ENCODE measurements around the gene GOPC. TPM values are rescaled to one million over a fixed set of nuclear protein-coding genes. Genes with fewer than 3 reads are reported as not detected.
A peak's percentile ranks its signal among the peaks of the same experiment; 100 is the strongest.

The GOPC gene
- total and polyA plus RNA-seq, 5 experiments from 2014 or later: 11.8 to 35.0 (median 14.2) TPM

DNA sequence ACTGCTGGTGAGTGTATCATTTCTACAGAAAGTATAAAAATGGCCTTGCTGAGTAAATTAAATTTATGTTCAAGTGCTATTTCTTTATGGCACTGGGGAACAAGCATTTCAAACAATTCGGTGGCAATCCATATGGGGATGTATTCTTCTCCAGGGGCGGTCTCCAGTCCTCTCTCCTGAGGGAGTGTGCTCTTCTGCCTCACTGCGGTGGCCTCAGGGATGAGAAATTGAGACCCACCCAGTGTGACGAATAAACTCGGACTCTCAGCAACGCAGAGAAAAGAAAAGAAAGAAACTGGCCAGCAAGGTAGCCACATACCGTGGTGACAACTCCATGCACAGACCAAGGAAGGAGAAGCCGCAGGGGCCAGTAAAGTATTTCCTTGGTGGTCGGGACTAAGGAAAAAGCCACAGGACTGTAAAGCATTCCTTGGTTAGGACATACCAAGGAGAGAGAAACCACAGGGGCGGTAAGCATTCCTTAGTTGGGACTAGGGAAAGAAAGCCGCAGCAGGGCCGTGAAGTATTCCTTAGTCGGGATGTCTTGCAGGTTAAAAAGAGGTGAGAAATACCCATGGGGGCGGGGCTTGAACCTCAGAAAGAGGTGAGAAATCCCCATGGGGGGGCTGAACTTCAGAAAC lies 13.6 kb upstream of the GOPC start:
- Mint-ChIP-seq H3K4me3 (peak overlapping the region in 3 of 10 donors; percentile 22 to 46 (median 36)), H3K27ac (peak overlapping the region in 4 of 10 donors; percentile 14 to 79 (median 74)), H3K9me3 (peaks cover 0 to 4% (median 0%) of the 10 kb centered on the region in 9 donors), H3K4me1 (peaks cover 17 to 34% (median 27%) of the 10 kb centered on the region in 4 donors), H3K27me3 (peaks cover 3 to 23% (median 11%) of the 10 kb centered on the region in 5 donors), H3K36me3 (no peaks in the 10 kb centered on the region)
- POLR2A ChIA-PET: no interaction called here
- no peak for DNase-seq
- no peak for ATAC-seq

DNA sequence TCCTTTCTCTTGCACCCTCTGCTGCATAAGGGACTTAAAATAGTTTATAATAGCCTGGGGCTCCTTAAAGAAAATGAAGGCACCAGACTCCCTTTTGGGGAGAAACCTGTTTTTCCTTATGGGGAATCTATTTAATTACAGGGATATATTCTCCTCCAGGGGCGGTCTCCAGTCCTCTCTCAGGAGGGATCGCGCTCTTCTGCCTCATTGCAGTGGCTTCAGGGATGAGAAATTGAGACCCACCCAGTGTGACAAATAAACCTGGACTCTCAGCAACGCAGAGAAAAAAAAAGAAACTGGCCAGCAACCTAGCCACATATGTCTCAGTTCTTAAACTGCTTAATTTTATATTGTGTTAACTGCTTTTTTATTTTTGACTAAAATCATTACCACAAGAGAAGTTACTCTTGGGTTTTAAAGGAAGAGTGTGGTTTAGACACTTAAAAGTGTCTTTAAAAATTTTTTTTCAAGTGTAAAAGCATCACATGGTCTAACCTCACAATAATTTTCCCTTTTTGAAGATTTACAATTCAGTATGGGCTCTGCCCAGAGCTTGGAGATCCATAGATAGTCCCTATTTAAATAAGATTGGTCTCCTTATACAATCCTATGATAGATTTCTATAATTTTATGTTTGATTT lies 11.7 kb upstream of the GOPC start:
- ATAC-seq (peak; percentile 80 to 89), DNase-seq (peak in 3 of 10 donors; percentile 42 to 54 (median 46))
- H3K27me3 Mint-ChIP-seq: peaks cover 7 to 33% (median 19%) of the 10 kb centered on the region in 5 donors
- H3K4me3 Mint-ChIP-seq: peak overlapping the region; percentile 18 to 84 (median 52)
- no peak overlapping the region for H3K27ac Mint-ChIP-seq
- POLR2A ChIA-PET: no interaction called here
- H3K9me3 Mint-ChIP-seq: peaks cover 0 to 4% (median 0%) of the 10 kb centered on the region in 9 donors
- H3K36me3 Mint-ChIP-seq: no peaks in the 10 kb centered on the region
- H3K4me1 Mint-ChIP-seq: peaks cover 17 to 34% (median 27%) of the 10 kb centered on the region in 4 donors

DNA sequence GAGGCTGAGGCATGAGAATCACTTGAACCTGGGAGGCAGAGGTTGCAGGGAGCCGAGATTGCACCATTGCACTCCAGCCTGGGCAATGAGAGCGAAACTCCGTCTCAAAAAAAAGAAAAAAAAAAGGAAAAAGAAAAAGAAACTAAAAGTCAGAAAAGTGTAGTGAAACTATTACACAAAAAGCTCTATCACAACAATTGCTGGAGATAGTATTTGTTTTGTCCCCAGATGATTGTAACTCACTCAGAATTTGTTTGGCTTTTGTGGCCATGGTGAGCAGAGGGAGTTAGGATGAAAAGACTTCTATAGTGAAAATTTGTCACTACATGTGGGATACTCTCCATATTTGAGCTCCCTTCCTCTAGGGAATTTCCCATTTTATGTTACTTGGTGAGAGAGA lies 5.2 kb upstream of the GOPC start:
- H3K4me1 Mint-ChIP-seq: peaks cover 7 to 14% (median 11%) of the 10 kb centered on the region in 4 donors
- DNase-seq: no peak
- ATAC-seq: no peak
- POLR2A ChIA-PET: no interaction called here
- no peak overlapping the region for H3K27ac Mint-ChIP-seq
- no peaks in the 10 kb centered on the region for H3K36me3 Mint-ChIP-seq
- H3K27me3 Mint-ChIP-seq: peaks cover 7 to 25% (median 9%) of the 10 kb centered on the region in 5 donors
- no peak overlapping the region for H3K4me3 Mint-ChIP-seq
- H3K9me3 Mint-ChIP-seq: no peaks in the 10 kb centered on the region

DNA sequence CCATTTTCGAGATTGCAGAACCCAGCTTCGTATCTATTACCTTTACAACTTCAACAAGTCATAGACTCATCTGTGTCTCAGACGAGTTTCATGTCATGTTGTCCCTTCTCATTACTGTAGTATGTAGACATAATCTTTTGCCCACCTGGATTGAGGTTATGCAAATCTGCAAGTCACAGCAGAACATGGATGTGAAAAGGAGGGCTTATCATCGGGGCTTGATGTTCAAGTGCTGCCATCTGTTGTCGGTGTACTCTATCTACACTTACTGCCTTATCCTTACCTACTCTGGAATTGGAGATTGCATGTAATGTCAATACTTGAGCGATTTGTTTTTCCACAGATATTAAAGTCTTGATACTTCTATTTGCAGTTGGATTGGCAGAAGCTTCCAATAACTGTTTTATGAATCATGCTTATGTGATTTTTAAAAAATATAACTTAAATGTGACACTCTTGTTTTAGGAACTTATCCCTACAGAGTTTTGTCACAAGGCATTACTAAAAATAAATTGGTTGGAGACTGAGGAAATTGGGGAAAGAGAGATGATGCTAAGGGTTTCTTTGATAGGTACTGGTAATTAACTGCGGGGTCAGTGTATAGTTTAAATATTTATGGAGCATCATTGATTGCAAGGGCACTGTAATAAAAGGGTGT lies 3.0 kb upstream of the GOPC start:
- H3K27ac Mint-ChIP-seq: no peak overlapping the region
- no peaks in the 10 kb centered on the region for H3K36me3 Mint-ChIP-seq
- peak overlapping the region in 3 of 10 donors; percentile 8 to 34 (median 28) for H3K4me3 Mint-ChIP-seq
- POLR2A ChIA-PET: interaction anchor here (5.1 kb wide), 1 partner anchor 56 kb away, joined by 46 read pairs; no protein-coding TSS in a partner anchor
- ATAC-seq (peak; percentile 15 to 21), DNase-seq (peak in 9 of 10 donors; percentile 16 to 67 (median 52))
- H3K9me3 Mint-ChIP-seq: no peaks in the 10 kb centered on the region
- peaks cover 9 to 29% (median 22%) of the 10 kb centered on the region in 4 donors for H3K4me1 Mint-ChIP-seq
- peaks cover 4 to 16% (median 4%) of the 10 kb centered on the region in 5 donors for H3K27me3 Mint-ChIP-seq

DNA sequence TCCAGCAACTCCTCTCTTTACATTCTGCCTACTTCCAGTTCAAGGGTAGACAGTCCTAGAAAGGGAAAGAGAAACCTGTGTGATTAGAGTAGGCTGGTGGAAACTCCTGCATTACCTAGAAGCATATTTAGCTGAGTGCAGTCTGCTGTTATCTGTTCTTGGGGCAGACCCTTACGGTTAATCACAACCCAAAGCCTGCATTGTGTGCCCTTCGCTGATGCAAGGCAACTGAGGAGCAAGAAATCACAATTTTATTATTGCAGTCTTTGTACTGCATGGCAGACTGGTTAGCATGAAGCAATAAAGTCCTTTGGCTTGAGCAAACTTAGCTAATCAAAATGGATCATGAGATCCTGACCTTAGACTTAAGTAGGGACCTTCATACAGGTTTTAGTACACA lies 1.5 kb upstream of the GOPC start:
- Mint-ChIP-seq H3K9me3 (no peaks in the 10 kb centered on the region), H3K36me3 (peaks cover 0 to 5% (median 2%) of the 10 kb centered on the region in 3 donors), H3K4me1 (peaks cover 16 to 40% (median 33%) of the 10 kb centered on the region in 4 donors), H3K27ac (no peak overlapping the region), H3K4me3 (no peak overlapping the region), H3K27me3 (peaks cover 0 to 9% (median 2%) of the 10 kb centered on the region in 5 donors)
- ATAC-seq: no peak
- no peak for DNase-seq
- POLR2A ChIA-PET: interaction anchor here (5.1 kb wide), 1 partner anchor 54 kb away, joined by 46 read pairs; no protein-coding TSS in a partner anchor

DNA sequence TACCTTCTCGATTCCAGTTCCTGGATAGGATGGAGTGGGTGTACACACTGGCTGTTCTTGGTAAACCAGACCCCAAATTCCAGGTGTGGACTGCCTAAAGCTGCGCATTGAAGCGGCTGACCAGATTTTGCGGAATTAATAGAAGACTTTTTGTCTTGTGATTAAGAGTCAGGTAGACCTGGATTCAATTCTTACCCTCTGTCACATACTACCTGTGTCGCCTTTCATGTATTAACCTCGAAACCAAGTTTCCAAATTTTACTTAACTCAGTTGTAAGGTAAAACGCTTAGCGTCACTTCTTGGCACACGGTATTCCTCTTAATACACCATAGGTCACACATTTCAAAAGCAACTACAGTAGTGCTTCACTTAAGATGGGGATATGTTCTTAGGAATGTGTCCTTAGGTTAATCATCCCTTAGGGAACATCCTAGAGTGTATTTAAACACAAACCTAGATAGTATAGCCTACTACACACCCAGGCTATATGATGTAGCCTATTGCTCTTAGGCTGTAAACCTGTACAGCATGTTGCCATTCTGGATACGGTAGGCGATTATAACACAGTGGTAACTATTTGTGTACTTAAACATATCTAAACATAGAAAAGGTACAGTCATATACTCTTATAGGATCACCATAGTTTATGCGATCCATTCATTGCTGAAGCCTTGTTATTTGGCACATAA lies 733 bp upstream of the GOPC start:
- peaks cover 0 to 5% (median under 1%) of the 10 kb centered on the region in 5 donors for H3K27me3 Mint-ChIP-seq
- H3K4me1 Mint-ChIP-seq: peaks cover 16 to 48% (median 36%) of the 10 kb centered on the region in 4 donors
- peak overlapping the region; percentile 97 to 100 (median 99) for H3K4me3 Mint-ChIP-seq
- H3K27ac Mint-ChIP-seq: peak overlapping the region; percentile 94 to 99 (median 99)
- no peak for DNase-seq
- H3K36me3 Mint-ChIP-seq: peaks cover 0 to 13% (median 8%) of the 10 kb centered on the region in 3 donors
- ATAC-seq: no peak
- H3K9me3 Mint-ChIP-seq: no peaks in the 10 kb centered on the region
- POLR2A ChIA-PET: interaction anchor here (0.6 to 5.1 kb wide), 9 partner anchors 14 to 1291 kb away, joined by 3 to 46 read pairs (median 4); partner anchors contain the start of genes ASF1A and DCBLD1

DNA sequence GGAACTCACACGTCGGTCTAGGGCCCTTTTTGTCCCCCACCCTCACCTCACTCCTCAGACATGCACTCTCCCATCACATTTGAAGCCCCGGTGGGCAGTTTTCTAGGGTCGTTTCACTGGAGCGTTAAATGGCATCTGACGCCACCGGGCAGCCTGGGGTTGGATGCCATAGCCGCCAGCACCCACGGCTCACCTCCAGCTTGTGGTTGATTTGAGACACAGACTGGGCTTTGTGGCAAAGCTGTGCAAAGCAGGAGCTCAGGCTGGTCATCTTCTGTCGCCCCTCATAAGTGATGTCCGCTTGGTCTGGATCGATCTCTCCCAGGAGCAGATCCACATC lies 530 bp downstream of the GOPC start:
- H3K4me3 Mint-ChIP-seq: peak overlapping the region; percentile 97 to 100 (median 99)
- ATAC-seq: no peak
- POLR2A ChIA-PET: interaction anchor here (0.8 to 5.1 kb wide), 10 partner anchors 13 to 1292 kb away, joined by 3 to 46 read pairs (median 4); partner anchors contain the start of genes ASF1A and DCBLD1
- peaks cover 16 to 53% (median 36%) of the 10 kb centered on the region in 4 donors for H3K4me1 Mint-ChIP-seq
- DNase-seq: peak in 1 of 10 donors; percentile 18
- H3K27me3 Mint-ChIP-seq: peaks cover 0 to under 1% (median 0%) of the 10 kb centered on the region in 5 donors
- peak overlapping the region; percentile 94 to 99 (median 99) for H3K27ac Mint-ChIP-seq
- peaks cover 0 to 4% (median 0%) of the 10 kb centered on the region in 9 donors for H3K9me3 Mint-ChIP-seq
- peaks cover 0 to 23% (median 20%) of the 10 kb centered on the region in 3 donors for H3K36me3 Mint-ChIP-seq

DNA sequence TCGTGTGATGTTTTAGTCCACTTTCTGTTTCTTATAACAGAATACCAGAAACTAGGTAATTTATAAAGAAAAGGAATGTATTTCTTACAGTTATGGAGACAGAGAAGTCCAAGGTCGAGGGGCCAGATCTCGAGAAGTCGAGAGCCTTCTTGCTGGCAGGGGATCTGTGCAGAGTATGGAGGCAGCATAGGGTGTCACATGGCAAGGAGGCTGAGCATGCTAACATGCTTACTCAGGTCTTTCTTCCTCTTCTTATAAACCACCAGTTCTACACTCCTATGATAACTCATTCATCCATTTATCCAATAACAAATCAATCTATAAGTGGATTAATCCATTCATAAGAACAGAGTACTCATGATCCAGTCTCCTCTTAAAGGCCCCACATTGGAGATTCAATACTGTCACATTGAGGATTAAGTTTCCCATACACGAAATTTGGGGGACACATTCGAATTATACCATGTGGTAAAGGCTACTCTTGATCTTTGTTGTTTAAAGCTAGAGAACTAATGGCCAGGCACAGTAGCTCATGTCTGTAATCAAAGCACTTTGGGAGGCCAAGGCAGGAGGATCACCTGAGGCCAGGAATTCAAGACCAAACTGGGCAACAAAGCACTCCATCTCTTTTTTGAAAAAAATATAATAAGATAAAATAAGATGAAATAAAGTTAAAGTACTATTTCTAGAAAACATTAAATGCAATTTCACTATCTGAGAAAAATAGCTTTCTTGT lies 2.1 kb downstream of the GOPC start:
- peaks cover 0 to 8% (median 0%) of the 10 kb centered on the region in 9 donors for H3K9me3 Mint-ChIP-seq
- no peak overlapping the region for H3K27ac Mint-ChIP-seq
- DNase-seq (no peak), ATAC-seq (no peak)
- POLR2A ChIA-PET: interaction anchor here (5.1 kb wide), 1 partner anchor 51 kb away, joined by 46 read pairs; no protein-coding TSS in a partner anchor
- H3K4me3 Mint-ChIP-seq: peak overlapping the region; percentile 43 to 100 (median 98)
- H3K27me3 Mint-ChIP-seq: no peaks in the 10 kb centered on the region
- H3K36me3 Mint-ChIP-seq: peaks cover 0 to 33% (median 27%) of the 10 kb centered on the region in 3 donors
- H3K4me1 Mint-ChIP-seq: peaks cover 21 to 63% (median 35%) of the 10 kb centered on the region in 4 donors

DNA sequence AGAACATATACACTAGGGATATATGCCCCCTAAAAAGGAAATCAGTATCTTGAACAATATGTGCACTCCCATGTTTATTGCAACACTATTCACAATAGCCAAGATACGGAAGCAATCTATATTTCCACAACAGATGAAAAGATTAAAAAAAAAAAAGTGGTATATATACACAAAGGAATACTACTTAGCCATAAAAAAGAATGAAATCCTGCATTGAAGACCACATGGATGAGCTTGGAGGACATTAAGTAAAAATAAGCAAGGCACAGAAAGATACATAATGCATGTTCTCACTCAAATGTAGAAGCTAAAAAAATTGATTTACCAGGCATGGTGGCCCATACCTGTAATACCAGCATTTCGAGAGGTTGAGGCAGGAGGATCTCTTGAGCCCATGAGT lies 4.6 kb downstream of the GOPC start:
- POLR2A ChIA-PET: interaction anchor here (0.7 kb wide), 1 partner anchor 1318 kb away, joined by 3 read pairs; the partner anchor contains the start of gene TSPYL1
- H3K27ac Mint-ChIP-seq: no peak overlapping the region

DNA sequence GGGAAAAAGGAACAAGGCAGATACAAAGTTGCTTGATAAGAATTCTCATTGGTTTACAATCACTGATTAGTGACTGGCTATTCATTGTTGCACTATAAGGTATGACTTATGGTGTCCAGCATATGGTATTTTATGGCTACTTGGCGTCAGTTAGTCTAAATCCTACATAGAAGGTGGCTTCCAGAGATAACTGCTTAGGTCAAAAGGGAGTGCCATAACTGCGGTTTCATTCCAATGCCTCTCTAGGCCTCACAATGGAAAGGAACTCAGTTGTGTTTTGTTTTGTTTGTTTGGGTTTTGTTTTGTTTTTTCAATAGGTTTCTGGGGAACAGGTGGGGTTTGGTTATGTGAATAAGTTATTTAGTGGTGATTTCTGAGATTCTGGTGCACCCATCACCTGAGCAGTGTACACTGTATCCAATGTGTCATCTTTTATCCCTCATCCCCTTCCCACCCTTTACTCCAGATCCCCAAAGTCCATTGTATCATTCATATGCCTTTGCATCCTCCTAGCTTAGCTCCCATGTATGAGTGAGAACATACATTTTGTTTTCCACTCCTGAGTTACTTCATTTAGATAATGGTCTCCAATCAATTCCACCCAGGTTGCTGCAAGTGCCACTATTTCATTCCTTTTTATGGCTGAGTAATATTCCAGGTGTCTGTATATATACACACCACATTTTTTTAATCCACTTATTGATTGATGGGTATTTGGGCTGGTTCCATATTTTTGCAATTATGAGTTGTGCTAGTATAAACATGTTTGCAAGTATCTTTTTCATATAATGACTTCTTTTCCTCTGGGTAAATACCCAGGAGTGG lies 7.0 kb downstream of the GOPC start:
- Mint-ChIP-seq H3K4me3 (no peak overlapping the region), H3K9me3 (peaks cover 0 to 8% (median 0%) of the 10 kb centered on the region in 9 donors), H3K36me3 (peaks cover 0 to 39% (median 35%) of the 10 kb centered on the region in 3 donors), H3K27ac (peak overlapping the region in 1 of 10 donors; percentile 16), H3K4me1 (peaks cover 18 to 47% (median 23%) of the 10 kb centered on the region in 4 donors), H3K27me3 (no peaks in the 10 kb centered on the region)
- ATAC-seq: no peak
- POLR2A ChIA-PET: no interaction called here
- no peak for DNase-seq

More for the DNA sequence above, 4.6 kb downstream of the GOPC start:
- DNase-seq (no peak), ATAC-seq (no peak)
- H3K9me3 Mint-ChIP-seq: peaks cover 0 to 8% (median 0%) of the 10 kb centered on the region in 9 donors
- H3K36me3 Mint-ChIP-seq: peaks cover 0 to 33% (median 27%) of the 10 kb centered on the region in 3 donors
- no peaks in the 10 kb centered on the region for H3K27me3 Mint-ChIP-seq
- peak overlapping the region in 2 of 10 donors; percentile 6 to 19 for H3K4me3 Mint-ChIP-seq
- H3K4me1 Mint-ChIP-seq: peaks cover 20 to 56% (median 27%) of the 10 kb centered on the region in 4 donors

All from naive thymus-derived CD8-positive, alpha-beta T cell (primary cell).